GM23338 (cell line): ENCODE results near the gene DNAI1. TPM values are rescaled to one million over a fixed set of nuclear protein-coding genes. Genes with fewer than 3 reads are reported as not detected.

Source experiments
- ATAC-seq: fragments of 200-7000 bp; cut with Tn5 transposase; 3 replicates; pipeline ENCODE4 v1.9.1; 2020
- DNase-seq: peaks from one replicate; pipeline ENCODE4 v3.0.0-alpha.2; 2015; ENCODE audit warnings: low spot score
- H2AFZ ChIP-seq: fragments of 200-600 bp; sonication (generic); 2 replicates; pipeline ENCODE4 v1.8.0; 2016; ENCODE audit warnings: antibody characterized with exemption, mild to moderate bottlenecking, moderate library complexity
- H3F3A ChIP-seq: fragments of 200-600 bp; sonication (generic); replicated peaks from 2 replicates; pipeline ENCODE4 v1.8.0; 2017; ENCODE audit warnings: antibody characterized with exemption, mixed run types, low read depth
- H3K27ac ChIP-seq: fragments of 200-600 bp; sonication (generic); 2 replicates; pipeline ENCODE4 v1.6.1; 2016; ENCODE audit warnings: low read depth
- H3K27me3 ChIP-seq: fragments of 200-600 bp; sonication (generic); 2 replicates; pipeline ENCODE4 v1.8.0; 2016; ENCODE audit warnings: mild to moderate bottlenecking, mixed run types, moderate library complexity; ENCODE audit not compliant: insufficient read depth
- H3K36me3 ChIP-seq: fragments of 200-600 bp; sonication (generic); 2 replicates; pipeline ENCODE4 v1.8.0; 2016; ENCODE audit warnings: mild to moderate bottlenecking; ENCODE audit not compliant: insufficient read depth
- H3K4me1 ChIP-seq: fragments of 200-600 bp; sonication (generic); 2 replicates; pipeline ENCODE4 v1.8.0; 2016; ENCODE audit warnings: mild to moderate bottlenecking, moderate library complexity; ENCODE audit not compliant: insufficient read depth
- H3K4me2 ChIP-seq: fragments of 200-600 bp; sonication (generic); 2 replicates; pipeline ENCODE4 v1.7.1; 2017; ENCODE audit warnings: mixed run types
- H3K4me3 ChIP-seq: fragments of 200-600 bp; sonication (generic); 2 replicates; pipeline ENCODE4 v1.6.1; 2016; ENCODE audit warnings: mixed run types
- H3K79me2 ChIP-seq: fragments of 200-600 bp; sonication (generic); replicated peaks from 2 replicates; pipeline ENCODE4 v1.8.0; 2017; ENCODE audit warnings: mild to moderate bottlenecking; ENCODE audit not compliant: insufficient read depth
- H3K9me2 ChIP-seq: fragments of 200-600 bp; sonication (generic); 2 replicates; pipeline ENCODE4 v1.8.0; 2017; ENCODE audit not compliant: insufficient read depth
- H4K20me1 ChIP-seq: fragments of 200-600 bp; sonication (generic); replicated peaks from 2 replicates; pipeline ENCODE4 v1.8.0; 2017; ENCODE audit warnings: mild to moderate bottlenecking; ENCODE audit not compliant: insufficient read depth
- H3K27ac Mint-ChIP-seq: 2 replicates; pipeline ENCODE4 v1.8.0; 2020; ENCODE audit warnings: inconsistent platforms, mild to moderate bottlenecking, moderate library complexity, mixed read lengths
- H3K27me3 Mint-ChIP-seq: 3 replicates; pipeline ENCODE4 v1.8.0; 2022; ENCODE audit warnings: low read depth, mild to moderate bottlenecking, moderate library complexity, mixed read lengths, inconsistent platforms; ENCODE audit not compliant: insufficient read depth, poor library complexity
- H3K36me3 Mint-ChIP-seq: 3 replicates; pipeline ENCODE4 v1.8.0; 2021; ENCODE audit warnings: low read depth, mild to moderate bottlenecking, inconsistent platforms, moderate library complexity, mixed read lengths
- H3K4me1 Mint-ChIP-seq: 3 replicates; pipeline ENCODE4 v1.8.0; 2020; ENCODE audit warnings: mild to moderate bottlenecking, inconsistent platforms, mixed read lengths
- H3K4me3 Mint-ChIP-seq: 3 replicates; pipeline ENCODE4 v1.8.0; 2021; ENCODE audit warnings: moderate library complexity, mild to moderate bottlenecking, inconsistent platforms, mixed read lengths
- H3K9me3 Mint-ChIP-seq: 3 replicates; pipeline ENCODE4 v1.8.0; 2020; ENCODE audit warnings: moderate library complexity, mild to moderate bottlenecking, inconsistent platforms, mixed read lengths
- ETS1 ChIP-seq: IDR thresholded peaks from 2 replicates; pipeline ENCODE4 v1.6.1; 2016; ENCODE audit warnings: antibody characterized with exemption
- JUNB ChIP-seq: IDR thresholded peaks from one replicate; pipeline ENCODE4 v1.6.1; 2016; ENCODE audit warnings: antibody characterized with exemption; ENCODE audit not compliant: unreplicated experiment
- ZNF462 ChIP-seq: fragments of 250-450 bp; sonication (Bioruptor Pico); IDR thresholded peaks from 2 replicates; pipeline ENCODE4 v1.5.0; 2020; ENCODE audit warnings: mild to moderate bottlenecking, moderate library complexity
- polyA plus RNA-seq: library from polyadenylated mRNA; unstranded; fragments of >200 nt; fragmentation: Nextera tagmentation; extraction: Ambion mirVana; gene quantifications from 2 replicates; pipeline ENCODE4 v1.2.1, GENCODE V29; 2016
- total RNA-seq: library from RNA; depleted of rRNA; stranded (reverse); fragments of >200 nt; shearing (Covaris generic); gene quantifications from 2 replicates; pipeline ENCODE4 v1.2.3, GENCODE V29; 2014
- TF ChIP-seq, protein P1 (sequence below), 2 experiments: fragments of 200-600 bp in 1 of 2; sonication (generic) in 1 of 2; conservative IDR thresholded peaks; 2 replicates each; pipeline versions ENCODE4 v1.5.1 to v1.6.1; 2016 to 2017; ENCODE audit warnings: antibody characterized with exemption in 2 of 2, low read depth in 2 of 2, mild to moderate bottlenecking in 2 of 2, moderate library complexity in 1 of 2

The DNAI1 gene
- total and polyA plus RNA-seq, 2 experiments from 2014 or later, result 1.0 to 1.1 TPM

- TF ChIP-seq, protein P1, sequence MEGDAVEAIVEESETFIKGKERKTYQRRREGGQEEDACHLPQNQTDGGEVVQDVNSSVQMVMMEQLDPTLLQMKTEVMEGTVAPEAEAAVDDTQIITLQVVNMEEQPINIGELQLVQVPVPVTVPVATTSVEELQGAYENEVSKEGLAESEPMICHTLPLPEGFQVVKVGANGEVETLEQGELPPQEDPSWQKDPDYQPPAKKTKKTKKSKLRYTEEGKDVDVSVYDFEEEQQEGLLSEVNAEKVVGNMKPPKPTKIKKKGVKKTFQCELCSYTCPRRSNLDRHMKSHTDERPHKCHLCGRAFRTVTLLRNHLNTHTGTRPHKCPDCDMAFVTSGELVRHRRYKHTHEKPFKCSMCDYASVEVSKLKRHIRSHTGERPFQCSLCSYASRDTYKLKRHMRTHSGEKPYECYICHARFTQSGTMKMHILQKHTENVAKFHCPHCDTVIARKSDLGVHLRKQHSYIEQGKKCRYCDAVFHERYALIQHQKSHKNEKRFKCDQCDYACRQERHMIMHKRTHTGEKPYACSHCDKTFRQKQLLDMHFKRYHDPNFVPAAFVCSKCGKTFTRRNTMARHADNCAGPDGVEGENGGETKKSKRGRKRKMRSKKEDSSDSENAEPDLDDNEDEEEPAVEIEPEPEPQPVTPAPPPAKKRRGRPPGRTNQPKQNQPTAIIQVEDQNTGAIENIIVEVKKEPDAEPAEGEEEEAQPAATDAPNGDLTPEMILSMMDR (conservative IDR thresholded peaks at IDR 0.05; ENCODE audit: low read depth in 2 of 2), result no peak
- no peak for TF ChIP-seq ZNF462 (CRISPR knock-in tag)
- no peak for TF ChIP-seq ETS1
These were observed 78.1 kb downstream of the DNAI1 start (continued) for GRCh38 chr9:34536685-34537084.

DNA sequence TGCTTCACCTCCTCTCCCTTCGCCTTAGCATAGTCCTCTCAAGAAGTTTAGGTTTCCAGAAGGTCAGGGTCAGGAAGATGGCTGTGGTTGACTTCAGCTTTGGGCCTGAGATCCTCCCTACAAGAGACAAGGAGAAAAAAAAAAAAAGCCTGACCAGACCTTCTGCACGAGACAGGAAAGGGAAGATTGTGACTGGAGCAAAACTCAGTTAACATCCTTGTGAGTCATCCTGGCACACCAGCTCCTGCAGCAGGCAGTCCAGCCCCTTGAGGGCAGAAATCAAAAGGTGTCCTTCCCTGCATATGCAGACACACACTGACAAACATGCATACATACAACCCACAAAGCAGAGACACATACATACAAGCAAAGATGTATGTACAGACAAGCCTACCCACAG is 82.2 kb downstream of the DNAI1 start:
- Histone ChIP-seq H3K9me2 (no peaks in the 10 kb centered on the region), H3K36me3 (no peaks in the 10 kb centered on the region), H3F3A (no peaks in the 10 kb centered on the region), H3K27me3 (no peaks in the 10 kb centered on the region), H3K27ac (no peak overlapping the region), H4K20me1 (no peaks in the 10 kb centered on the region), H2AFZ (no peak overlapping the region), H3K4me3 (no peak overlapping the region), H3K4me1 (no peaks in the 10 kb centered on the region), H3K79me2 (no peaks in the 10 kb centered on the region), H3K4me2 (no peak overlapping the region)
- no peaks in the 10 kb centered on the region for H3K36me3 Mint-ChIP-seq
- no peak overlapping the region for H3K4me3 Mint-ChIP-seq
- H3K4me1 Mint-ChIP-seq, result peaks cover 4% of the 10 kb centered on the region; the same call in 2 of the 3 replicates
- peaks cover 1% of the 10 kb centered on the region for H3K27me3 Mint-ChIP-seq
- ATAC-seq (no peak), DNase-seq (no peak)
- H3K27ac Mint-ChIP-seq, result no peak overlapping the region
- TF ChIP-seq JUNB, result no peak
- no peaks in the 10 kb centered on the region; the same call in 2 of the 3 replicates for H3K9me3 Mint-ChIP-seq
